Activated CD4-positive, CD25-positive, alpha-beta regulatory T cell (primary cell): ENCODE data around the gene HAO1.
"Not testable (repeated sequence)": the region's sequence is repeated elsewhere in the genome, so short reads cannot be mapped to it uniquely, and the experiment has no call there.

ENCODE experiments used
- DNase-seq, 4 experiments: peaks; one replicate each; lab custom pipeline; 2025; lab: John Stamatoyannopoulos, UW

The HAO1 gene

DNA sequence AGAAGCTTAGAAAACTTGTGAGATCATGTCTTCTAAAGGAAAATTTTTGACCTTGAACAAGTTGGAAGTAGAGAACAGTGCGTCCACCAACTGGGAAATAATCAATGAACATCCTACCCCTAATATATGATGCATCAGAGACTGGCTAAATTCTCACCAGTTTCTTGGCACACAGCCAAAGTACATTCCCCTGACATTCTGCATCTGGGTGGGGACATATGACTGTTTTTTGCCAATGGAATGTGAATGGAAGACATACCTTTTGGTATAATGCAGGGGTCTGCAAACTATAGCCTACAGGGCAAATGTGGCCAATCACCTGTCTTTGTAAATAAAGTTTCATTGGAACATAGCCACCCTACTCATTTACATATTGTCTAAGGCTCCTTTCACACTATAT is 84.7 kb downstream of the HAO1 start:
- no peak for DNase-seq

DNA sequence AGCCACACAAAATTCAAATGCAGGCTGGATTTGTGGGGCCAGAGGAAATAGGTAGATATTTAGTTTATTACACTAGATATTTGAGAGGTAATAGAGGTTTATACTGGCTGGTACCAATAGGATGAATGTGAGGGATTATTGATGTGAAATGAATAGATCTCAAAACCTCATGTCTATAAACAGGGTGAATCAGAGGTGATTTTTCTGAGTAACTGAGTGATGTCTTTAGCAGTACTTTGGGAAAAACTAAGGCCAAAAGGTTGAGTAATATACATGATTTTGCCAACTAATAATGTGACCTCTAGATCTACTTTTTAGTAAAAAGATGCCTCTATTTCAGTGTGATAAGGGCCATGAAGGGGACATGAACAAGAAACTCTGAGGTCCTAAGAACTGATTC is 86.8 kb downstream of the HAO1 start:
- DNase-seq = no peak

DNA sequence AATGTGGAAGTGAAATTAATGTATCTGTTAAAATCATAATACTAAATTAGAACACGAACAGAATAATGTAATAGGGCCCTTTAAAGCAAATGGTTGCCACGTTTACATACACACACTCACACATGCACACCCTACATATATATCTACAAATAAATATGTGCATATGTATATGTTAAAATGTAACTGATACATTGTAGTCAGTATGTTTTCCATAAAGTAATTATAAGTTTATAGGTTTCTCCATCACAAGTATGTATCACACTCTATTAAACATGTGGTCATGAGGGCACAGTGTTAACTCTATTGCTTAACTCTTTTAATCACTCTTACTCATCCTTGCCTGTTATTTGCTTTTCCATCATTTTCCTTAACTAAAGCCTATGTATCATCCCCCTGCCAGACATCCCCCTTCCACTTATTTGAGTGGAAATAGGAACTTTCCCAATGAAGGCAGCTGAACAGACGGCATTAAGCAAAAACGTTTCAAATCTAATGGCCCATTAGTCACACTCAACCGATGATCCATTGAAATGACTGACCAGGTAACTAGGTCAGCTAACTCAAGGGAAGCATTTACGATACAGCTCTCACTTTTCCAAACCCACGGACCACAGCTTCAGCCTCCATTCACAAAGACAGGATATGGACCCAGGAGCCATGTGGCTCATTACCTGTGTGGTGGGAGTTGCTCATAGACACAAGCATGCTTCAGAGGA is 89.3 kb downstream of the HAO1 start:
- no peak for DNase-seq

DNA sequence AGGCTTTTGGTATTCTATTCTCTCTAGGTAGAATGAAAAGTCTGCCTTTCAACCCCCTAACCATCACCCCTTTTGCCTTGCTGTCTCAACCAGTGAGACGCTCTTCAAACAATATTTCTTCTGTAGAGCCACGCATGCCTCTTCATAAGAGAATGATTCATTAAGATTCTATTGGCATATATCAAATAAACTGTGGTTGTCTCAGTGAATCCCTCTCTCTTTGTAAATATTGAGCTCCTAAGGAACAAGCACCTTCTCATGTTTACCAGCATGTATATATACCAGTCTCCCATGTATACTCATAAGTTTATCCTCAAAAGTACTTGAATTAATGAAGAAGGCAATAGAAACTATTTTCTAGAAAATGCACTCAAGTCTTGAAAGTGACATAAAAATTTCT is 90.6 kb downstream of the HAO1 start:
- DNase-seq = no peak

DNA sequence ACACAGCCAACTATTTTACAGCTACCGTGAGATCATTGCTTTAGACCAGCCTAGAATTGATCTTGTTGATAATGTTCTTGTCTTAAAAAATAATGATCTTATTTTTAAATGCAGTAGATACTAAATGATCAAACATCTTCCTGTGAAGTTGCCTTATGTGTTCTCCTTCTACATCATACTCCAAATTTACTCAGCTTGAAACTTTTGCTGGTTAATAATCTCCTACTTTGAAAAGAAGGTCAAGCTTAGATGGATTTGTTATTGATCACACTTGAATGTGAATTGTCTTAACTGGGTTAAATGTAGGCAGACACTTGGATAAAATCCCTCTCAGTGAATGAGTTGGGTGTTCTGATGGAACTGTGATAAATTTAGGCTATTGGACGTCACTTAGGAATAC is 91.9 kb downstream of the HAO1 start:
- no peak for DNase-seq

DNA sequence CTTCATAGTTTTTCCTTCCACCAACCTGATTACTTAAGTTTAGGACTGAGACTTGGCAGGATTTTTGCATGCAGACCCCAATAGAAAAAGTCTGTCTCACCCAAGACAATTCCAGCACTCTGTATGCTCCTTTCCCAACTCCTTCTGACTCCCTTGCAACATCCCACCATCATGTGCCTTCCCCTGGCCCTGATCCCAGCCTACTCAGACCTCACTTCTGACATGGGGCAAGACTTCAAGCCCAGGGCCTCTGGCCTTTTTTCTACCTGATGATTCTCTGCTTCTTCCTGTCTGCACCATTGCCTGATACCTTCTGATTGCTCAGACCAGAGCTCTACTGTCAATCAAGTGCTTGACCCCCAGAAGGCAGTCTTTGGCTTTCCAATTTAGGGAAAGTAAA is 96.6 kb downstream of the HAO1 start:
- no peak for DNase-seq

DNA sequence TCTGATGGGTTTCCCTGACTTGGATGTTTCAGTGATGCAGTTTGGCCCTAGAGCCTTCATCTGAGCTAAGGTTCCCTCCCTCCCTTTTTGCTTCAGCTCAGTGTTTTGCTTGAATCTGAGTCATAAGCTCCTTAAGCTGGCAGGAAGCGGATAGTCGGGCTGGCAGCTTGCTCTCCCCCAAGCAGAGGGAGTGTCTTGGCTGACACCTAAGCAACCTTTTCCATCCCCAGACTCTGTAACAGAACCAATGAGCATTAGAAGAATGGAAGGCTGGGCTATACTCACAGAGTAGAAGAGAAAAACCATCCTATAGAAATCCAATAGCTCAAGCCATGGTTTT is 98.3 kb downstream of the HAO1 start:
- no peak for DNase-seq

DNA sequence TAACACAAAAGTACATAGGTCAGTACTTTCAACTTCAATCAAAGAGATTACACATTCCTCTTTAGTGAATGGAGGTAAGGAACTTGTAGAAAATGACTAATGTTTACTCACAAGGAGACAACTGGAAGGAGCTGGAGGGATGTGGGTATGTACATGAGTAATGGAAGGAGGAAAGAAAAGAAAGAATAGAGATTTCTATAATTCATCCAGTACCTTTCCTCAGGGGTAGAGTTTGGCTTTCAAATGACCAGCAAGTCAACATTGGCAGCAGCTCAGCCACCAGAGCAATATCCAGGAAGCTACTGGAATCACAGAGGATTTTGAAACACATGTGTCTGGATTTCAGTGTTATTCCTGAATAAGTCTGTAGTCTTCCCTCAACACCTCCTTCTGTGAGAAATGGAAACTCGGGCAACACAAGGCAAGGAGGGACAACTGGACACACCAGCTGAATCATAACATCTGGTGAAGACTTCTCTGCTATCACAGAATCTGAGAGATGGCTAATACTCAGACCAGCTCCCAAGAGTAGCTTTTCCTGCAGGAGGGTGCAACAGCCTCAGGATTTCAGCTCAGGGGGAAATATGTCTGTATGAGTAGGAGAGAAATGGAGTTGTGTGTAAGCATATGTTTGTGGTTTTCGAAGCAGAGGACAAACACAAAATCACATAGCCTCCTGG is 98.8 kb downstream of the HAO1 start:
- no peak for DNase-seq

DNA sequence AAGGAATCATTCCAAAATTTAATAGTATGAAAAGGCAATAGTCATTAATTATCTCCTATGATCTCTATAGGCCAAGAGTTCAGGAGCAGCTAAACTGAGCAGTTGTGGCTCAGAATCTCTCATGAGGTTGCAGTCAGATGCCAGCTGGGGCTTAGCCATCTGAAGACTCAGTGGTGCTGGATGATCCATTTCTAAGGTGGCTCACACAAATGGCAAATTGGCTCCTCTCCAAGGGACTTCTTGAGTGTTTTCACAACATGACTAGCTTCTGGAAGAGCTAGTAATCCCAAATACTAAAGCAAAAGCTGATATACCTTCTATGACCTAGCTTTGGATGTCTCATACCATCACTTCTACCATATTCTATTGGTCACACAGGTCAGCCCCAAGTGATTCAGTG is 104.2 kb downstream of the HAO1 start:
- no peak for DNase-seq

DNA sequence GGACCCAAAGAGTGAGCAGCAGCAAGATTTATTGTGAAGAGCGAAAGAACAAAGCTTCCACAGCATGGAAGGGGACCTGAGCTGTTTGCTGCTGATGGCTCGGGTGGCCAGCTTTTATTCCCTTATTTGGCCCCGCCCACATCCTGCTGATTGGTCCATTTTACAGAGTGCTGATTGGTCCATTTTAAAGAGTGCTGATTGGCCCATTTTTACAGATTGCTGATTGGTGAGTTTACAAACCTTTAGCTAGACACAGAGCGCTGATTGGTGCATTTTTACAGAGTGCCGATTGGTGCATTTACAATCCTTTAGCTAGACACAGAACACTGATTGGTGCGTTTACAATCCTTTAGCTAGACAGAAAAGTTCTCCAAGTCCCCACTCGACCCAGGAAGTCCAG is 105.8 kb downstream of the HAO1 start:
- not testable (repeated sequence) for DNase-seq
